ENCODE data around the gene IGFL4.

The IGFL4 gene
- long read RNA-seq = 0 reads

DNA sequence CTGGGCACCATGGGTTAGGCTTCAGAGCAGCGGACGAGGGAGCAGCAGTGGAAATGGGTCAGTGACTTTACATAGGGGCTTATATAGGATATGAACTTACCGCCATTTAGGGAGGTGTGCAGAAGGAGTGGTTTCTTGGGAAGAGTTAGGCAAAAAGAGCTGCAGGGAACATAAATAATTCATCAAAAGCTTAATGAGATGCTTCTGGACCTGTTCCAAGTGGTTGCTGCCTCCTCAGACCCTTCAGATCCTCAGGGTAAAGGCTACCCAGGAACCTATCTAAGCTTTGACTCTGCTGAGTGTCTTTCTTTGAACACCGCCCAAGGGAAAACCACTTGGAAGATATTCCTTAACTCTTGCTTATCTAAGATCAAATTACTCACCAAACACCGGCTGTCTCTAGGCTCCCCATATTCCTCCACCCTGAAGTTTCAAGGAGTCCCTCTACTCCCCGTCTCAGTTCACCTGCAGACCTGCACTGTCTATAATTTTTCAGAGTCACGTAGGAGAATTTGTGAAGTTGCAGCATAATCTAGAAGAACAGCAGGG is at the start of gene IGFL4:
TSS of gene IGFL4 (minus strand) at position 51 of the 549 bp plus-strand sequence. CDS start at position 11, 40 bp downstream.
- peaks cover 1% of the 10 kb centered on the region for H3K27me3 ChIP-seq (ENCODE audit: insufficient read depth, poor library complexity, severe bottlenecking)
- TF ChIP-seq POLR2AphosphoS5 (IDR thresholded peaks at IDR 0.05; ENCODE audit: low read depth) (no peak), GABPA (IDR thresholded peaks at IDR 0.05; ENCODE audit: low read depth) (no peak), SPI1 (IDR thresholded peaks at IDR 0.05; ENCODE audit: borderline replicate concordance, low read depth) (no peak)
- TF ChIP-seq, protein P1, sequence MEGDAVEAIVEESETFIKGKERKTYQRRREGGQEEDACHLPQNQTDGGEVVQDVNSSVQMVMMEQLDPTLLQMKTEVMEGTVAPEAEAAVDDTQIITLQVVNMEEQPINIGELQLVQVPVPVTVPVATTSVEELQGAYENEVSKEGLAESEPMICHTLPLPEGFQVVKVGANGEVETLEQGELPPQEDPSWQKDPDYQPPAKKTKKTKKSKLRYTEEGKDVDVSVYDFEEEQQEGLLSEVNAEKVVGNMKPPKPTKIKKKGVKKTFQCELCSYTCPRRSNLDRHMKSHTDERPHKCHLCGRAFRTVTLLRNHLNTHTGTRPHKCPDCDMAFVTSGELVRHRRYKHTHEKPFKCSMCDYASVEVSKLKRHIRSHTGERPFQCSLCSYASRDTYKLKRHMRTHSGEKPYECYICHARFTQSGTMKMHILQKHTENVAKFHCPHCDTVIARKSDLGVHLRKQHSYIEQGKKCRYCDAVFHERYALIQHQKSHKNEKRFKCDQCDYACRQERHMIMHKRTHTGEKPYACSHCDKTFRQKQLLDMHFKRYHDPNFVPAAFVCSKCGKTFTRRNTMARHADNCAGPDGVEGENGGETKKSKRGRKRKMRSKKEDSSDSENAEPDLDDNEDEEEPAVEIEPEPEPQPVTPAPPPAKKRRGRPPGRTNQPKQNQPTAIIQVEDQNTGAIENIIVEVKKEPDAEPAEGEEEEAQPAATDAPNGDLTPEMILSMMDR (IDR thresholded peaks at IDR 0.05; ENCODE audit: insufficient read depth, low read length) = no peak
- TF ChIP-seq, protein P2, sequence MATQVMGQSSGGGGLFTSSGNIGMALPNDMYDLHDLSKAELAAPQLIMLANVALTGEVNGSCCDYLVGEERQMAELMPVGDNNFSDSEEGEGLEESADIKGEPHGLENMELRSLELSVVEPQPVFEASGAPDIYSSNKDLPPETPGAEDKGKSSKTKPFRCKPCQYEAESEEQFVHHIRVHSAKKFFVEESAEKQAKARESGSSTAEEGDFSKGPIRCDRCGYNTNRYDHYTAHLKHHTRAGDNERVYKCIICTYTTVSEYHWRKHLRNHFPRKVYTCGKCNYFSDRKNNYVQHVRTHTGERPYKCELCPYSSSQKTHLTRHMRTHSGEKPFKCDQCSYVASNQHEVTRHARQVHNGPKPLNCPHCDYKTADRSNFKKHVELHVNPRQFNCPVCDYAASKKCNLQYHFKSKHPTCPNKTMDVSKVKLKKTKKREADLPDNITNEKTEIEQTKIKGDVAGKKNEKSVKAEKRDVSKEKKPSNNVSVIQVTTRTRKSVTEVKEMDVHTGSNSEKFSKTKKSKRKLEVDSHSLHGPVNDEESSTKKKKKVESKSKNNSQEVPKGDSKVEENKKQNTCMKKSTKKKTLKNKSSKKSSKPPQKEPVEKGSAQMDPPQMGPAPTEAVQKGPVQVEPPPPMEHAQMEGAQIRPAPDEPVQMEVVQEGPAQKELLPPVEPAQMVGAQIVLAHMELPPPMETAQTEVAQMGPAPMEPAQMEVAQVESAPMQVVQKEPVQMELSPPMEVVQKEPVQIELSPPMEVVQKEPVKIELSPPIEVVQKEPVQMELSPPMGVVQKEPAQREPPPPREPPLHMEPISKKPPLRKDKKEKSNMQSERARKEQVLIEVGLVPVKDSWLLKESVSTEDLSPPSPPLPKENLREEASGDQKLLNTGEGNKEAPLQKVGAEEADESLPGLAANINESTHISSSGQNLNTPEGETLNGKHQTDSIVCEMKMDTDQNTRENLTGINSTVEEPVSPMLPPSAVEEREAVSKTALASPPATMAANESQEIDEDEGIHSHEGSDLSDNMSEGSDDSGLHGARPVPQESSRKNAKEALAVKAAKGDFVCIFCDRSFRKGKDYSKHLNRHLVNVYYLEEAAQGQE (IDR thresholded peaks at IDR 0.05; ENCODE audit: insufficient replicate concordance, low read depth) = no peak
- no peak within 1 kb of the TSS for H3K27ac ChIP-seq (replicated peaks)
- H3K4me3 ChIP-seq (replicated peaks; ENCODE audit: insufficient read depth, low read length) = no peak within 1 kb of the TSS
- DNase-seq (ENCODE audit: low read depth in 1 of 2, low spot score in 1 of 2) = no peak

DNA sequence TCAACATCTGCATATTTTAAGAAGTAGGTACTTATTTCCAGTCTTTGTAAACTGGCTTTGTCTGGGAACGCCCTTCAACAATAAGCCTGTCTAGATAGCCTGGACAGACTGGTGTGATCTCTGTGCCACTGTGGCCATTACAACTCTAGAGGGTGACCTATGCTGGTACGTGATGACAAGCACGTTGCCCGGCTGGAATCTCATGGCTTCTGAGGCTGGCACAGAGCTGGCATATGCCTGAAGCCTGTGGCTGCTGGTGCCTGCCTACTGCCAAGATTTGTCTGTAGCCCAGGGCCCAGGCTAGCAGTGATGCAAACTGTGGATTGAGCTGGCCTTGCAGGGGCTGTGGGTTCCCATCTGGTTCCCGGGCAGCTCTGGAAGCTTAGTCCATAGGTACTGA is 49.6 kb upstream of the IGFL4 start:
- no peak overlapping the region for H3K27ac ChIP-seq (replicated peaks)
- peaks cover 14% of the 10 kb centered on the region for H3K27me3 ChIP-seq (ENCODE audit: insufficient read depth, poor library complexity, severe bottlenecking)
- H3K4me3 ChIP-seq (replicated peaks; ENCODE audit: insufficient read depth, low read length) = no peak overlapping the region
- no peak for DNase-seq (ENCODE audit: low read depth in 1 of 2, low spot score in 1 of 2)
- TF ChIP-seq SPI1 (IDR thresholded peaks at IDR 0.05; ENCODE audit: borderline replicate concordance, low read depth) = no peak
- TF ChIP-seq GABPA (IDR thresholded peaks at IDR 0.05; ENCODE audit: low read depth) = no peak
- TF ChIP-seq, protein P2 (IDR thresholded peaks at IDR 0.05; ENCODE audit: insufficient replicate concordance, low read depth) = no peak
- no peak for TF ChIP-seq POLR2AphosphoS5 (IDR thresholded peaks at IDR 0.05; ENCODE audit: low read depth)
- TF ChIP-seq, protein P1 (IDR thresholded peaks at IDR 0.05; ENCODE audit: insufficient read depth, low read length) = no peak

DNA sequence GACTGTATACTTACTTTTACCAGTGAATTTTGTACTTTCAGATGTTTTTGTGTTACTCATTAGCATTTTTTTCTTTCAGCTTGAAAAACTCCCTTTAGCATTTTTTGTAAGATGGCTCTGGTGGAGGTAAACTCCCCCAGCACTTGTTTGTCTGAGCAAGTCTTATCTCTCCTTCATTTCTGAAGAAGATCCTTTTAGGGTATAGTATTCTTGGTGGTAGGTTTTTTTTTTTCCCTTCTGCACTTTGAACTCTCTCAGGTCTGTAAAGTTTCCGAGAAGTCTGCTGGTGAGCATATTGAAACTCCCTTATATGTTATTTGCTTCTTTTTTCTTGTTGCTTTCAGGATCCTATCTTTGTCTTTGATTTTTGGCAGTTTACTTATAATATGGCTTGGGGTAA is 48.6 kb upstream of the IGFL4 start:
- no peak overlapping the region for H3K4me3 ChIP-seq (replicated peaks; ENCODE audit: insufficient read depth, low read length)
- TF ChIP-seq GABPA (IDR thresholded peaks at IDR 0.05; ENCODE audit: low read depth) = no peak
- no peak for DNase-seq (ENCODE audit: low read depth in 1 of 2, low spot score in 1 of 2)
- H3K27ac ChIP-seq (replicated peaks) = no peak overlapping the region
- H3K27me3 ChIP-seq (ENCODE audit: insufficient read depth, poor library complexity, severe bottlenecking) = peaks cover 14% of the 10 kb centered on the region

DNA sequence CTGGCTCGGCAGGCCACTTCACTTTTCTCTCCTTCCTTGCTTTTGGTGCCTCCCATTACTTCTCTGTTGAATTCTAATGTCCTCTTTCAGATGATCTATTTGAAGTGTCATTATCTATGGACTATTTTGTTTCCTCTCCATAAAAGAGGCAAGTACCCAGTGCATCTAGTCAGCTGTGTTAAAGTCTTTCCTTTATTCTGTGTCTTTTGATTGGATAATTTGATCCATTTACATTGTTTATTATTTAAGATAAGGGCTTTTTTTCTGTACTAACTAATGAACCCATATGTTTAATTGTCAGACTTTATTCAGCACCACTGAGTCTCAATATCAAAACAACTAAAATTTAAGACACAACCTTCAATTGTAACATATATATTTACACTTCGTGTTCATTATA is 47.3 kb upstream of the IGFL4 start:
- no peak for DNase-seq (ENCODE audit: low read depth in 1 of 2, low spot score in 1 of 2)
- no peak overlapping the region for H3K4me3 ChIP-seq (replicated peaks; ENCODE audit: insufficient read depth, low read length)
- TF ChIP-seq, protein P2 (IDR thresholded peaks at IDR 0.05; ENCODE audit: insufficient replicate concordance, low read depth) = no peak
- TF ChIP-seq GABPA (IDR thresholded peaks at IDR 0.05; ENCODE audit: low read depth) = no peak
- TF ChIP-seq POLR2AphosphoS5 (IDR thresholded peaks at IDR 0.05; ENCODE audit: low read depth) = no peak
- TF ChIP-seq, protein P1 (IDR thresholded peaks at IDR 0.05; ENCODE audit: insufficient read depth, low read length) = no peak
- TF ChIP-seq SPI1 (IDR thresholded peaks at IDR 0.05; ENCODE audit: borderline replicate concordance, low read depth) = no peak
- H3K27ac ChIP-seq (replicated peaks) = no peak overlapping the region
- peaks cover 14% of the 10 kb centered on the region for H3K27me3 ChIP-seq (ENCODE audit: insufficient read depth, poor library complexity, severe bottlenecking)
